Measurements from ENCODE around the gene IL1RAPL2. TPM values are rescaled to one million over a fixed set of nuclear protein-coding genes. Genes with fewer than 3 reads are reported as not detected.

IL1RAPL2 gene
- total and polyA plus RNA-seq, 2 donors (not counting 1 experiment from before 2014, with no cell fraction given): not detected

DNA sequence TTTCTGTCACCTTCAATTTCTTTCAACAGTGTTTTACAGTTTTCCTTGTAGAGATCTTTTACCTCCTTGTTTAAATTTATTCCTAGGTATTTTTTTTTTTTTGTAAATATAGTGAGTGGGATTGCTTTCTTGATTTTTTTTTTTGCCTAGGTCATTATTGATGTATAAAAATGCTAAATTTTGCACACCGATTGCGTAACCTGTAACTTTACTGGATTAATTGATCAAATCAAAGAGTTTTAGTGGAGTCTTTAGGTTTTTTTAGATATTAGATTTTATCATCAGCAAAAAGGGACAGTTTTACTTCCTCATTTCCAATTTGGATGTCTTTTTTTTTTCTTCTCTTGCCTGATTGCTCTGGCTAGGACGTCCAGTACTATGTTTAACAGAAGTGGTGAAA lies 613.6 kb downstream of the IL1RAPL2 start:
- Mint-ChIP-seq H3K27ac (no peak overlapping the region), H3K9me3 (ENCODE audit: insufficient read depth) (peaks cover 4% of the 10 kb centered on the region), H3K27me3 (no peaks in the 10 kb centered on the region), H3K4me1 (no peaks in the 10 kb centered on the region), H3K4me3 (no peak overlapping the region)
- Histone ChIP-seq H2AFZ (ENCODE audit: insufficient read depth, low read depth, low read length, poor library complexity, severe bottlenecking) (no peak overlapping the region), H3K79me2 (ENCODE audit: control insufficient read depth, insufficient read depth, low read length) (no peaks in the 10 kb centered on the region), H3K9me3 (ENCODE audit: control extremely low read depth in 1 of 3, control insufficient read depth in 2 of 3, insufficient read depth in 1 of 3, low read length in 2 of 3) (no peaks in the 10 kb centered on the region), H3K27me3 (replicated peaks in 1 of 4; ENCODE audit: control extremely low read depth in 1 of 4, control insufficient read depth in 3 of 4, insufficient read depth in 4 of 4, low read length in 3 of 4) (no peaks in the 10 kb centered on the region), H3K4me1 (ENCODE audit: control insufficient read depth in 2 of 2, insufficient read depth in 2 of 2, low read length in 2 of 2) (no peaks in the 10 kb centered on the region), H3K9ac (ENCODE audit: low read length) (no peak overlapping the region), H3K4me3 (ENCODE audit: control extremely low read depth in 1 of 5, extremely low read depth in 1 of 5, insufficient read depth in 1 of 5, low read depth in 2 of 5, low read length in 4 of 5) (no peak overlapping the region), H4K20me1 (ENCODE audit: control insufficient read depth, insufficient read depth, low read length, poor library complexity, severe bottlenecking) (no peaks in the 10 kb centered on the region), H3K4me2 (replicated peaks; ENCODE audit: low read depth, low read length, poor library complexity, severe bottlenecking) (no peak overlapping the region), H3K36me3 (replicated peaks in 1 of 2; ENCODE audit: control extremely low read depth in 1 of 2, control insufficient read depth in 1 of 2, extremely low read depth in 1 of 2, insufficient read depth in 2 of 2, low read length in 1 of 2) (no peaks in the 10 kb centered on the region), H3K27ac (ENCODE audit: low read length in 2 of 2) (no peak overlapping the region)
- WGBS (ENCODE audit: insufficient coverage): no CpG with 5 or more reads among the region's 3 CpGs
- intact Hi-C loops (cut with micrococcal nuclease): no loop called here
- ATAC-seq (ENCODE audit: low read depth): no peak
- TF ChIP-seq EZH2 (IDR thresholded peaks at IDR 0.05; ENCODE audit: borderline replicate concordance, insufficient read depth, low read depth, low read length, poor library complexity, severe bottlenecking) (no peak), CTCF (IDR thresholded peaks at IDR 0.05) (no peak)
- POLR2A ChIA-PET: no interaction called here
- no peak for DNase-seq
- CTCF ChIA-PET: no interaction called here

DNA sequence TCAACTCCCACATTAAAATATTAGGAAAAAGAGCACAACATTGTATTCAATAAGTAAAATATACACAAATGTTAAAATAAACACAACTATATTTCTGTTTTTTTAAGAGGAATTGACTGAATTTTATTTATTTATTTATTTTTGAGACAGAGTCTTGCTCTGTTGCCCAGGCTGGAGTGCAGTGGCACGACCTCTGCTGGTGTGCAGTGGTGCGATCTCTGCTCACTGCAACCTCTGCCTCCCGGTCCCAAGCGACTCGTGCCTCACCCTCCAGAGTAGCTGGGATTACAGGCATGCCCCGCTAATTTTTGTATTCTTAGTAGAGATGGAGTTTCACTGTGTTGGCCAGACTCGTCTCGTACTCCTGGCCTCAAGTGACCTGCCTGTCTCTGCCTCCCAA lies 623.1 kb downstream of the IL1RAPL2 start:
- H3K27ac ChIP-seq (ENCODE audit: low read length in 2 of 2): no peak overlapping the region
- no peak overlapping the region for H3K27ac Mint-ChIP-seq
- H3K4me3 ChIP-seq (ENCODE audit: control extremely low read depth in 1 of 5, extremely low read depth in 1 of 5, insufficient read depth in 1 of 5, low read depth in 2 of 5, low read length in 4 of 5): no peak overlapping the region
- ATAC-seq (ENCODE audit: low read depth) (no peak), DNase-seq (no peak)
- H3K36me3 ChIP-seq (replicated peaks in 1 of 2; ENCODE audit: control extremely low read depth in 1 of 2, control insufficient read depth in 1 of 2, extremely low read depth in 1 of 2, insufficient read depth in 2 of 2, low read length in 1 of 2): no peaks in the 10 kb centered on the region
- POLR2A ChIA-PET: no interaction called here
- H3K9me3 Mint-ChIP-seq (ENCODE audit: insufficient read depth): no peaks in the 10 kb centered on the region
- CTCF ChIA-PET: interaction anchor here (0.5 to 1.5 kb wide), 2 partner anchors 11 to 1723 kb away, joined by 3 to 8 read pairs; no protein-coding TSS in a partner anchor
- H3K4me3 Mint-ChIP-seq: no peak overlapping the region
- no peaks in the 10 kb centered on the region for H3K9me3 ChIP-seq (ENCODE audit: control extremely low read depth in 1 of 3, control insufficient read depth in 2 of 3, insufficient read depth in 1 of 3, low read length in 2 of 3)
- H4K20me1 ChIP-seq (ENCODE audit: control insufficient read depth, insufficient read depth, low read length, poor library complexity, severe bottlenecking): no peaks in the 10 kb centered on the region
- TF ChIP-seq CTCF (IDR thresholded peaks at IDR 0.05) (no peak), EZH2 (IDR thresholded peaks at IDR 0.05; ENCODE audit: borderline replicate concordance, insufficient read depth, low read depth, low read length, poor library complexity, severe bottlenecking) (no peak)
- H3K4me1 Mint-ChIP-seq: no peaks in the 10 kb centered on the region
- H3K27me3 ChIP-seq (replicated peaks in 1 of 4; ENCODE audit: control extremely low read depth in 1 of 4, control insufficient read depth in 3 of 4, insufficient read depth in 4 of 4, low read length in 3 of 4): no peaks in the 10 kb centered on the region
- intact Hi-C loops (cut with micrococcal nuclease): no loop called here
- H3K9ac ChIP-seq (ENCODE audit: low read length): no peak overlapping the region
- no peaks in the 10 kb centered on the region for H3K27me3 Mint-ChIP-seq
- no peaks in the 10 kb centered on the region for H3K4me1 ChIP-seq (ENCODE audit: control insufficient read depth in 2 of 2, insufficient read depth in 2 of 2, low read length in 2 of 2)
- 90% methylated on average over 2 of the region's 8 CpGs for WGBS (ENCODE audit: insufficient coverage)
- no peak overlapping the region for H3K4me2 ChIP-seq (replicated peaks; ENCODE audit: low read depth, low read length, poor library complexity, severe bottlenecking)
- no peak overlapping the region for H2AFZ ChIP-seq (ENCODE audit: insufficient read depth, low read depth, low read length, poor library complexity, severe bottlenecking)
- no peaks in the 10 kb centered on the region for H3K79me2 ChIP-seq (ENCODE audit: control insufficient read depth, insufficient read depth, low read length)

Measured in B cell (primary cell).